K562 (cell line): ENCODE measurements around the gene FNBP1. TPM values are rescaled to one million over a fixed set of nuclear protein-coding genes. Genes with fewer than 3 reads are reported as not detected.

ENCODE experiments used
- ATAC-seq: fragments of 200-7000 bp; cut with Tn5 transposase; 3 replicates; pipeline ENCODE4 v1.9.1; 2020; ENCODE audit warnings: moderate library complexity
- BruUV-seq: library from RNA; stranded (reverse); fragments of 400-500 nt; replicated peaks from 2 replicates; lab custom pipeline; 2021; lab: Mats Ljungman, UMichigan
- CTCF ChIA-PET: fragments of 300-600 bp; formaldehyde crosslinking; extraction: SDS; loops from one replicate; lab custom pipeline; 2021; ENCODE audit warnings: low intra/inter-chr PET ratio; lab: Yijun Ruan, JAX
- POLR2A ChIA-PET: fragments of 300-600, 350-650 bp; sonication (Branson Sonifier 250); formaldehyde crosslinking; extraction: SDS; loops from one replicate; lab custom pipeline; 2021; ENCODE audit warnings: antibody characterized with exemption, inconsistent platforms; lab: Yijun Ruan, JAX
- DNase-seq, 4 experiments: peaks; one replicate each; pipeline versions ENCODE4 v3.0.0 to v3.0.0-alpha.2; 2011 to 2018; ENCODE audit warnings: low spot score in 3 of 4, mixed read lengths in 3 of 4; ENCODE audit errors: extremely low read depth in 1 of 4
- FAIRE-seq: peaks from 2 replicates; lab custom pipeline; 2011; peaks lifted over from hg19 to GRCh38; lab: Jason Lieb, UNC
- H2AFZ ChIP-seq: 2 replicates; pipeline ENCODE4 v1.6.0; 2011; ENCODE audit warnings: low read depth, low read length, control low read depth, inconsistent platforms
- H3K27ac ChIP-seq: fragments of 200-600 bp; 3 replicates; pipeline ENCODE4 v1.8.0; 2011; ENCODE audit warnings: low read depth, mild to moderate bottlenecking, control low read depth, inconsistent platforms, low read length, moderate library complexity, mixed read lengths; ENCODE audit errors: extremely low read depth
- H3K27me3 ChIP-seq, 2 experiments: fragments of 300-600 bp in 1 of 2; 2 replicates in 1 of 2; 3 replicates in 1 of 2; pipeline versions ENCODE4 v1.6.0 to v1.8.0; 2011; ENCODE audit warnings: inconsistent platforms in 2 of 2, low read length in 2 of 2, mild to moderate bottlenecking in 1 of 2, mixed read lengths in 1 of 2, moderate library complexity in 1 of 2; ENCODE audit not compliant: control insufficient read depth in 2 of 2, insufficient read depth in 2 of 2
- H3K36me3 ChIP-seq: fragments of 300-600 bp; 3 replicates; pipeline ENCODE4 v1.8.0; 2011; ENCODE audit warnings: mild to moderate bottlenecking, low read length, inconsistent platforms; ENCODE audit not compliant: control insufficient read depth, insufficient read depth
- H3K4me1 ChIP-seq, 2 experiments: fragments of 200-600 bp in 1 of 2; replicated peaks in 1 of 2; 2 replicates in 1 of 2; 3 replicates in 1 of 2; pipeline versions ENCODE4 v1.5.1 to v1.8.0; 2011; ENCODE audit warnings: inconsistent platforms in 2 of 2, low read length in 2 of 2, mild to moderate bottlenecking in 1 of 2, mixed read lengths in 1 of 2, moderate library complexity in 1 of 2; ENCODE audit not compliant: control insufficient read depth in 2 of 2, insufficient read depth in 2 of 2
- H3K4me2 ChIP-seq: 2 replicates; pipeline ENCODE4 v1.6.1; 2011; ENCODE audit warnings: low read length, control low read depth, inconsistent platforms, mixed read lengths; ENCODE audit not compliant: insufficient read depth
- H3K4me3 ChIP-seq: fragments of 200-600 bp; sonication (generic), shearing (Covaris generic); 2 replicates; pipeline ENCODE4 v1.5.1; 2016; ENCODE audit warnings: control low read depth, inconsistent platforms
- H3K79me2 ChIP-seq: fragments of 200-600 bp; 3 replicates; pipeline ENCODE4 v1.8.0; 2011; ENCODE audit warnings: low read length, inconsistent platforms; ENCODE audit not compliant: control insufficient read depth, insufficient read depth
- H3K9ac ChIP-seq, 2 experiments: 2 replicates each; pipeline versions ENCODE4 v1.6.0 to v1.6.1; 2011; ENCODE audit warnings: low read depth in 2 of 2, low read length in 2 of 2, control low read depth in 1 of 2, inconsistent platforms in 1 of 2, mild to moderate bottlenecking in 1 of 2, mixed read lengths in 1 of 2; ENCODE audit not compliant: insufficient read depth in 1 of 2
- H3K9me1 ChIP-seq: one replicate; pipeline ENCODE4 v1.6.0; 2011; ENCODE audit warnings: inconsistent platforms, mild to moderate bottlenecking, low read length, moderate library complexity; ENCODE audit not compliant: control insufficient read depth, insufficient read depth
- H3K9me3 ChIP-seq: replicated peaks from 2 replicates; pipeline ENCODE4 v1.5.1; 2011; ENCODE audit warnings: low read depth, low read length, inconsistent platforms; ENCODE audit not compliant: control insufficient read depth, insufficient read depth
- H4K20me1 ChIP-seq: replicated peaks from 2 replicates; pipeline ENCODE4 v1.6.1; 2011; ENCODE audit warnings: low read length, inconsistent platforms, mixed read lengths; ENCODE audit not compliant: control insufficient read depth, insufficient read depth
- AFF4 ChIP-seq: sonication (generic); formaldehyde crosslinking; IDR thresholded peaks from 2 replicates; pipeline ENCODE4 v1.8.0; 2023; ENCODE audit warnings: mild to moderate bottlenecking, missing genetic modification reagents
- DMBX1 ChIP-seq: fragments of 250-450 bp; sonication (Bioruptor Pico); IDR thresholded peaks from 2 replicates; pipeline ENCODE4 v1.8.0; 2022; ENCODE audit warnings: inconsistent platforms, mild to moderate bottlenecking, moderate library complexity, borderline replicate concordance
- GTF2E2 ChIP-seq: fragments of 200-800 bp; sonication (Bioruptor generic); IDR thresholded peaks from 2 replicates; pipeline ENCODE4 v1.6.1; 2016; ENCODE audit warnings: missing genetic modification characterization, missing compliant biosample characterization
- SMAD4 ChIP-seq: fragments of 250-450 bp; sonication (Bioruptor Pico); conservative IDR thresholded peaks from 2 replicates; pipeline ENCODE4 v1.8.0; 2021; ENCODE audit warnings: inconsistent platforms, mild to moderate bottlenecking, moderate library complexity
- WHSC1 ChIP-seq: IDR thresholded peaks from one replicate; pipeline ENCODE4 v1.6.1; 2012; ENCODE audit warnings: low read length, control low read depth, inconsistent platforms
- ZNF408 ChIP-seq: fragments of 250-450 bp; sonication (Bioruptor Pico); IDR thresholded peaks from 2 replicates; pipeline ENCODE4 v1.4.0; 2020; ENCODE audit warnings: low read depth, mild to moderate bottlenecking, moderate library complexity
- WGBS: fragments of 100-300 bp; shearing (Covaris generic); methylation state at CpG from one replicate; pipeline ENCODE4 v1.1.6; 2016; ENCODE audit warnings: low coverage, mixed read lengths; ENCODE audit not compliant: insufficient coverage; ENCODE audit errors: missing lambda C conversion rate; 5-methylcytosine and 5-hydroxymethylcytosine counted together
- in situ Hi-C: fragments of 300-500 bp; cut with MboI; formaldehyde crosslinking; loops from 4 replicates; pipeline ENCODE4 v1.15.0; 2018; ENCODE audit warnings: inconsistent platforms, mixed read lengths
- intact Hi-C: fragments of 100-400 bp; cut with micrococcal nuclease; formaldehyde crosslinking; loops from 2 replicates; pipeline ENCODE4 v1.14.2; 2022
- polyA plus RNA-seq, 8 experiments: library from polyadenylated mRNA; depleted of rRNA in 4 of 8; stranded (reverse) in 5 of 8; unstranded in 3 of 8; fragments of >200 nt; fragmentation: Nextera tagmentation in 2 of 8; fragmentation: Illumina TruSeq in 1 of 8; extraction: Ambion mirVana in 2 of 8; extraction: Trizol in 1 of 8; gene quantifications; 2 replicates each; pipeline versions ENCODE4 v1.2.1 to v1.2.3, GENCODE V29; 2011 to 2014; ENCODE audit warnings: inconsistent platforms in 1 of 8, missing spikeins in 1 of 8
- total RNA-seq, 7 experiments: library from RNA; depleted of rRNA in 6 of 7; stranded (reverse); fragments of >200 nt in 6 of 7; fragmentation: Illumina TruSeq in 2 of 7; extraction: Trizol in 2 of 7; gene quantifications; 2 replicates each; pipeline versions ENCODE4 v1.2.1 to v1.2.3, GENCODE V29; 2011 to 2021; ENCODE audit warnings: low replicate concordance in 1 of 7
- TF ChIP-seq, protein P1 (sequence below): sonication (generic); formaldehyde crosslinking; IDR thresholded peaks from 2 replicates; pipeline ENCODE4 v1.9.0; 2022; ENCODE audit warnings: mild to moderate bottlenecking, missing genetic modification reagents

Gene FNBP1
- total and polyA plus RNA-seq, 9 of the 15 experiments (the other 6 are each of a cell fraction or from before 2014, with no cell fraction given) = 1.8 to 14.9 (median 7.6) TPM

DNA sequence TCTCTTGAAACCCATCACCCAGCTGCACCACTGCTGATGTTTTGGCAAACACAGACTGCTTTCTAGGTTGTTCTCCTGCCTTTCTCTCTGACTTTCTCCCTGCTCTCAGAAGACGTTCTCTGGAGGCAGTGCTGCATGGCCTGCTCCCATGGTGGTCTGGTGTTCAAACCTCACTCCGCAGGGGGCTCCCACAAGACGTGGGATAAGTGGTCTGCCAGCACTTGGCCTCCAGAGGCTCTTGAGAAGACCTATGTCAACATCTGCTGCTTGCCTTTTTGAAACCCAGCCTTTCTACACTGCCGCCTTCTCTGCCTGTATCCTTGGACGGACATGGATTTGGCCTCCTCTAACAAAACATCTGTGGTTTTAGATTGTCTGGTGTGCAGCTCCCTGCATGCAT, 191.2 kb downstream of the FNBP1 start:
- WGBS = 72% methylated on average over 5 of the region's 5 CpGs
- Histone ChIP-seq H3K27ac (no peak overlapping the region), H3K36me3 (peaks cover 81% of the 10 kb centered on the region), H3K4me3 (no peak overlapping the region), H3K9ac (peak overlapping the region in 1 of 2 experiments; percentile 11; a peak in 1 of 4 replicates), H3K27me3 (no peaks in the 10 kb centered on the region), H3K4me1 (peaks cover 7 to 11% of the 10 kb centered on the region in 2 experiments; a peak in 3 of 5 replicates), H2AFZ (no peak overlapping the region), H3K9me3 (no peaks in the 10 kb centered on the region), H4K20me1 (no peaks in the 10 kb centered on the region), H3K9me1 (no peaks in the 10 kb centered on the region), H3K79me2 (peaks cover 6% of the 10 kb centered on the region; the same call in 2 of the 3 replicates), H3K4me2 (no peak overlapping the region)
- ChIA-PET POLR2A (interaction anchor here (0.6 to 7.5 kb wide), 6 partner anchors 8 to 1667 kb away, joined by 3 to 91 read pairs (median 7); no protein-coding TSS in a partner anchor), CTCF (interaction anchor here (0.7 kb wide), 1 partner anchor 23 kb away, joined by 3 read pairs; no protein-coding TSS in a partner anchor)
- in situ Hi-C loops (no loop called here), intact Hi-C loops (no loop called here)
- no peak for TF ChIP-seq AFF4
- TF ChIP-seq, protein P1, sequence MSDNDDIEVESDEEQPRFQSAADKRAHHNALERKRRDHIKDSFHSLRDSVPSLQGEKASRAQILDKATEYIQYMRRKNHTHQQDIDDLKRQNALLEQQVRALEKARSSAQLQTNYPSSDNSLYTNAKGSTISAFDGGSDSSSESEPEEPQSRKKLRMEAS (CRISPR knock-in tag) = 0 out of 2 replicates have a peak, but pooled peaks have one; percentile 10
- TF ChIP-seq ZNF408 (CRISPR knock-in tag) = no peak
- TF ChIP-seq SMAD4 (CRISPR knock-in tag) = no peak
- TF ChIP-seq GTF2E2 (tag) = no peak
- no peak for TF ChIP-seq DMBX1
- peak; percentile 55 for TF ChIP-seq WHSC1
- DNase-seq (no peak), ATAC-seq (no peak), FAIRE-seq (no peak)
- no TSS peak for BruUV-seq
